ENCODE results near the gene ACBD3.

Gene ACBD3

GRCh38 chr1:226201029-226201593, 14.6 kb upstream of the ACBD3 start:
- DNase-seq (ENCODE audit: low read depth), result peak; percentile 11

- no peak for DNase-seq (ENCODE audit: low read depth)
These were observed 13.4 kb upstream of the ACBD3 start for GRCh38 chr1:226199971-226200370.

- DNase-seq (ENCODE audit: low read depth), result peak; percentile 19
These were observed 8.6 kb upstream of the ACBD3 start for GRCh38 chr1:226195144-226195543.

- no peak for DNase-seq (ENCODE audit: low read depth)
These were observed 839 bp upstream of the ACBD3 start for GRCh38 chr1:226187380-226187779.

- no peak for DNase-seq (ENCODE audit: low read depth)
These were observed 430 bp upstream of the ACBD3 start for GRCh38 chr1:226187019-226187322.

- DNase-seq (ENCODE audit: low read depth), result peak; percentile 61
These were observed 1.2 kb downstream of the ACBD3 start for GRCh38 chr1:226185141-226186036.

- peak; percentile 72 for DNase-seq (ENCODE audit: low read depth)
These were observed 4.4 kb downstream of the ACBD3 start for GRCh38 chr1:226181996-226182714.

- no peak for DNase-seq (ENCODE audit: low read depth)
These were observed 9.7 kb downstream of the ACBD3 start for GRCh38 chr1:226176870-226177269.

- no peak for DNase-seq (ENCODE audit: low read depth)
These were observed 14.0 kb downstream of the ACBD3 start for GRCh38 chr1:226172589-226172988.

GRCh38 chr1:226166341-226166740, 20.2 kb downstream of the ACBD3 start:
- DNase-seq (ENCODE audit: low read depth), result no peak

- DNase-seq (ENCODE audit: low read depth), result no peak
These were observed 22.4 kb downstream of the ACBD3 start for GRCh38 chr1:226164154-226164553.

GRCh38 chr1:226162898-226163297, 23.6 kb downstream of the ACBD3 start:
- no peak for DNase-seq (ENCODE audit: low read depth)

GRCh38 chr1:226158983-226159382, 27.6 kb downstream of the ACBD3 start:
- no peak for DNase-seq (ENCODE audit: low read depth)

- DNase-seq (ENCODE audit: low read depth), result no peak
These were observed 28.1 kb downstream of the ACBD3 start for GRCh38 chr1:226158457-226158856.

- no peak for DNase-seq (ENCODE audit: low read depth)
These were observed 28.7 kb downstream of the ACBD3 start for GRCh38 chr1:226157761-226158316.

- DNase-seq (ENCODE audit: low read depth), result peak; percentile 11
These were observed 31.9 kb downstream of the ACBD3 start for GRCh38 chr1:226154593-226154992.

GRCh38 chr1:226149806-226150205, 36.7 kb downstream of the ACBD3 start:
- peak; percentile 27 for DNase-seq (ENCODE audit: low read depth)

GRCh38 chr1:226148121-226148648, 38.4 kb downstream of the ACBD3 start:
- no peak for DNase-seq (ENCODE audit: low read depth)

- no peak for DNase-seq (ENCODE audit: low read depth)
These were observed 42.5 kb downstream of the ACBD3 start for GRCh38 chr1:226144045-226144444.

GRCh38 chr1:226135709-226136108, 50.8 kb downstream of the ACBD3 start:
- DNase-seq (ENCODE audit: low read depth), result no peak

GRCh38 chr1:226135059-226135651, 51.4 kb downstream of the ACBD3 start:
- no peak for DNase-seq (ENCODE audit: low read depth)

Data from EH (cell line).